Neural cell (in vitro differentiated cells): Measurements from ENCODE around the gene ZNF681. TPM values are rescaled to one million over a fixed set of nuclear protein-coding genes. Genes with fewer than 3 reads are reported as not detected.
"Not testable (repeated sequence)": the region's sequence is repeated elsewhere in the genome, so short reads cannot be mapped to it uniquely, and the experiment has no call there.

ENCODE experiments used
- H2AFZ ChIP-seq: fragments of 200-600, 300-800 bp; sonication (generic), shearing (Covaris generic); 2 replicates; pipeline ENCODE4 v1.6.0; 2014; ENCODE audit warnings: low read depth, mild to moderate bottlenecking, antibody characterized with exemption, low read length, moderate library complexity
- H3F3A ChIP-seq: fragments of 200-600 bp; shearing (Covaris generic); 2 replicates; pipeline ENCODE4 v1.6.1; 2016; ENCODE audit warnings: mild to moderate bottlenecking, moderate library complexity, mixed read lengths, antibody characterized with exemption, low read length; ENCODE audit not compliant: insufficient read depth, poor library complexity, severe bottlenecking
- H3K27ac ChIP-seq: fragments of 200-600, 300-800 bp; sonication (generic), shearing (Covaris generic); 2 replicates; pipeline ENCODE4 v1.5.1; 2014; ENCODE audit warnings: mild to moderate bottlenecking, low read length, moderate library complexity
- H3K27me3 ChIP-seq: fragments of 300-800, 200-600 bp; sonication (generic), shearing (Covaris generic); 2 replicates; pipeline ENCODE4 v1.6.0; 2014; ENCODE audit warnings: mild to moderate bottlenecking, low read depth, low read length, moderate library complexity; ENCODE audit not compliant: insufficient read depth
- H3K36me3 ChIP-seq: fragments of 300-800, 200-600 bp; sonication (generic), shearing (Covaris generic); 2 replicates; pipeline ENCODE4 v1.5.1; 2014; ENCODE audit warnings: mild to moderate bottlenecking, antibody characterized with exemption, low read length, moderate library complexity; ENCODE audit not compliant: insufficient read depth
- H3K4me2 ChIP-seq: fragments of 300-800, 200-600 bp; sonication (generic), shearing (Covaris generic); 2 replicates; pipeline ENCODE4 v1.6.0; 2014; ENCODE audit warnings: mild to moderate bottlenecking, low read length
- H3K4me3 ChIP-seq: fragments of 300-800, 200-600 bp; sonication (generic), shearing (Covaris generic); 2 replicates; pipeline ENCODE4 v1.5.1; 2014; ENCODE audit warnings: mild to moderate bottlenecking, low read length, moderate library complexity
- H3K79me2 ChIP-seq: fragments of 200-600 bp; shearing (Covaris generic); replicated peaks from 2 replicates; pipeline ENCODE4 v1.6.0; 2014; ENCODE audit warnings: mild to moderate bottlenecking, low read length, moderate library complexity; ENCODE audit not compliant: insufficient read depth
- H3K9ac ChIP-seq: fragments of 300-800, 200-600 bp; sonication (generic), shearing (Covaris generic); 2 replicates; pipeline ENCODE4 v1.6.1; 2016; ENCODE audit warnings: mild to moderate bottlenecking, low read length, mixed read lengths
- H3K9me2 ChIP-seq: fragments of 200-600 bp; shearing (Covaris generic); 2 replicates; pipeline ENCODE4 v1.6.1; 2016; ENCODE audit warnings: mild to moderate bottlenecking, low read length, mixed read lengths; ENCODE audit not compliant: insufficient read depth
- H3K9me3 ChIP-seq: fragments of 200-600, 300-800 bp; sonication (generic), shearing (Covaris generic); 2 replicates; pipeline ENCODE4 v1.6.1; 2016; ENCODE audit warnings: mild to moderate bottlenecking, mixed run types, low read length, moderate library complexity, mixed read lengths
- H4K20me1 ChIP-seq: fragments of 200-600 bp; shearing (Covaris generic); 2 replicates; pipeline ENCODE4 v1.6.1; 2016; ENCODE audit warnings: mild to moderate bottlenecking, mixed run types; ENCODE audit not compliant: insufficient read depth
- EP300 ChIP-seq: fragments of 450-650 bp; conservative IDR thresholded peaks from 2 replicates; pipeline ENCODE4 v1.6.1; 2014; ENCODE audit warnings: antibody characterized with exemption, mild to moderate bottlenecking, moderate library complexity; ENCODE audit not compliant: poor library complexity, severe bottlenecking
- EZH2 ChIP-seq: fragments of 200-600, 300-800 bp; shearing (Covaris generic), sonication (generic); IDR thresholded peaks from 2 replicates; pipeline ENCODE4 v1.6.1; 2014; ENCODE audit warnings: antibody characterized with exemption, low read length, borderline replicate concordance, mild to moderate bottlenecking; ENCODE audit not compliant: insufficient read depth, poor library complexity, severe bottlenecking
- MXI1 ChIP-seq: fragments of 450-650 bp; conservative IDR thresholded peaks from 2 replicates; pipeline ENCODE4 v1.6.1; 2014; ENCODE audit warnings: antibody characterized with exemption, mild to moderate bottlenecking; ENCODE audit not compliant: poor library complexity, severe bottlenecking
- POLR2AphosphoS5 ChIP-seq: IDR thresholded peaks from 2 replicates; pipeline ENCODE4 v1.6.1; 2012
- RAD21 ChIP-seq: fragments of 450-650 bp; conservative IDR thresholded peaks from 2 replicates; pipeline ENCODE4 v1.6.1; 2014; ENCODE audit warnings: antibody characterized with exemption, mild to moderate bottlenecking, moderate library complexity
- SMC3 ChIP-seq: fragments of 450-650 bp; conservative IDR thresholded peaks from 2 replicates; pipeline ENCODE4 v1.6.1; 2014; ENCODE audit warnings: antibody characterized with exemption, mild to moderate bottlenecking, moderate library complexity; ENCODE audit not compliant: poor library complexity
- TAF1 ChIP-seq: IDR thresholded peaks from 2 replicates; pipeline ENCODE4 v1.6.1; 2012; ENCODE audit warnings: low read depth
- polyA plus RNA-seq: library from polyadenylated mRNA; depleted of rRNA; stranded (reverse); fragments of >200 nt; gene quantifications from 2 replicates; pipeline ENCODE4 v1.2.3, GENCODE V29; 2014
- TF ChIP-seq, protein P1 (sequence below): IDR thresholded peaks from 2 replicates; pipeline ENCODE4 v1.6.1; 2012; ENCODE audit warnings: borderline replicate concordance
- TF ChIP-seq, protein P2 (sequence below): fragments of 450-650 bp; IDR thresholded peaks from 2 replicates; pipeline ENCODE4 v1.5.1; 2014; ENCODE audit warnings: antibody characterized with exemption, mild to moderate bottlenecking, moderate library complexity; ENCODE audit not compliant: poor library complexity, severe bottlenecking

Gene ZNF681
- polyA plus RNA-seq, 1 donor from 2014 or later = 3.2 TPM

DNA sequence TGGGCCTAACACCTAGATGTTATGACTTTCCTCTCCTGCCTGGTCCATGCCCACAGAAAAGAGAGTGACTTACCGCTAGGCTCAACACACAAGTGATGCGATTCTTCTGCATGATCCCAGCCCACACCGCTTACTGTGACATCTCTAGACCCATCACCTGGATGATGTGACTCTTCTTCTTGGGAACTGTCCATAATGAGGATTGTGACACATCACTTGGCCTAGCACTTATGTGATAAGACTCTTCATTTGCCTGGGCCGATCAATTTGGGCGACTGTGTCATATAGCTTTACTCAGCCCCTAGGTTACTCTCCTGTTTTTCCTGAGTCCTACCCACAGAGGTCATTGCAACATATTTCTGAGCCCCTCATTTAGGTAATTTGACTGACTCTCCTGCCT is 19.9 kb upstream of the ZNF681 start:
- Histone ChIP-seq H2AFZ (no peak overlapping the region), H3F3A (no peaks in the 10 kb centered on the region), H3K4me3 (no peak overlapping the region), H3K36me3 (no peaks in the 10 kb centered on the region), H3K27me3 (no peaks in the 10 kb centered on the region), H3K4me2 (no peak overlapping the region), H3K9me3 (peaks cover 3% of the 10 kb centered on the region), H3K79me2 (no peaks in the 10 kb centered on the region), H3K27ac (no peak overlapping the region), H3K9me2 (no peaks in the 10 kb centered on the region), H4K20me1 (no peaks in the 10 kb centered on the region), H3K9ac (no peak overlapping the region)
- TF ChIP-seq RAD21 (no peak), MXI1 (no peak), TAF1 (no peak), SMC3 (no peak), EP300 (no peak), EZH2 (no peak), POLR2AphosphoS5 (no peak)
- TF ChIP-seq, protein P1, sequence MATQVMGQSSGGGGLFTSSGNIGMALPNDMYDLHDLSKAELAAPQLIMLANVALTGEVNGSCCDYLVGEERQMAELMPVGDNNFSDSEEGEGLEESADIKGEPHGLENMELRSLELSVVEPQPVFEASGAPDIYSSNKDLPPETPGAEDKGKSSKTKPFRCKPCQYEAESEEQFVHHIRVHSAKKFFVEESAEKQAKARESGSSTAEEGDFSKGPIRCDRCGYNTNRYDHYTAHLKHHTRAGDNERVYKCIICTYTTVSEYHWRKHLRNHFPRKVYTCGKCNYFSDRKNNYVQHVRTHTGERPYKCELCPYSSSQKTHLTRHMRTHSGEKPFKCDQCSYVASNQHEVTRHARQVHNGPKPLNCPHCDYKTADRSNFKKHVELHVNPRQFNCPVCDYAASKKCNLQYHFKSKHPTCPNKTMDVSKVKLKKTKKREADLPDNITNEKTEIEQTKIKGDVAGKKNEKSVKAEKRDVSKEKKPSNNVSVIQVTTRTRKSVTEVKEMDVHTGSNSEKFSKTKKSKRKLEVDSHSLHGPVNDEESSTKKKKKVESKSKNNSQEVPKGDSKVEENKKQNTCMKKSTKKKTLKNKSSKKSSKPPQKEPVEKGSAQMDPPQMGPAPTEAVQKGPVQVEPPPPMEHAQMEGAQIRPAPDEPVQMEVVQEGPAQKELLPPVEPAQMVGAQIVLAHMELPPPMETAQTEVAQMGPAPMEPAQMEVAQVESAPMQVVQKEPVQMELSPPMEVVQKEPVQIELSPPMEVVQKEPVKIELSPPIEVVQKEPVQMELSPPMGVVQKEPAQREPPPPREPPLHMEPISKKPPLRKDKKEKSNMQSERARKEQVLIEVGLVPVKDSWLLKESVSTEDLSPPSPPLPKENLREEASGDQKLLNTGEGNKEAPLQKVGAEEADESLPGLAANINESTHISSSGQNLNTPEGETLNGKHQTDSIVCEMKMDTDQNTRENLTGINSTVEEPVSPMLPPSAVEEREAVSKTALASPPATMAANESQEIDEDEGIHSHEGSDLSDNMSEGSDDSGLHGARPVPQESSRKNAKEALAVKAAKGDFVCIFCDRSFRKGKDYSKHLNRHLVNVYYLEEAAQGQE = no peak
- TF ChIP-seq, protein P2, sequence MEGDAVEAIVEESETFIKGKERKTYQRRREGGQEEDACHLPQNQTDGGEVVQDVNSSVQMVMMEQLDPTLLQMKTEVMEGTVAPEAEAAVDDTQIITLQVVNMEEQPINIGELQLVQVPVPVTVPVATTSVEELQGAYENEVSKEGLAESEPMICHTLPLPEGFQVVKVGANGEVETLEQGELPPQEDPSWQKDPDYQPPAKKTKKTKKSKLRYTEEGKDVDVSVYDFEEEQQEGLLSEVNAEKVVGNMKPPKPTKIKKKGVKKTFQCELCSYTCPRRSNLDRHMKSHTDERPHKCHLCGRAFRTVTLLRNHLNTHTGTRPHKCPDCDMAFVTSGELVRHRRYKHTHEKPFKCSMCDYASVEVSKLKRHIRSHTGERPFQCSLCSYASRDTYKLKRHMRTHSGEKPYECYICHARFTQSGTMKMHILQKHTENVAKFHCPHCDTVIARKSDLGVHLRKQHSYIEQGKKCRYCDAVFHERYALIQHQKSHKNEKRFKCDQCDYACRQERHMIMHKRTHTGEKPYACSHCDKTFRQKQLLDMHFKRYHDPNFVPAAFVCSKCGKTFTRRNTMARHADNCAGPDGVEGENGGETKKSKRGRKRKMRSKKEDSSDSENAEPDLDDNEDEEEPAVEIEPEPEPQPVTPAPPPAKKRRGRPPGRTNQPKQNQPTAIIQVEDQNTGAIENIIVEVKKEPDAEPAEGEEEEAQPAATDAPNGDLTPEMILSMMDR = no peak

DNA sequence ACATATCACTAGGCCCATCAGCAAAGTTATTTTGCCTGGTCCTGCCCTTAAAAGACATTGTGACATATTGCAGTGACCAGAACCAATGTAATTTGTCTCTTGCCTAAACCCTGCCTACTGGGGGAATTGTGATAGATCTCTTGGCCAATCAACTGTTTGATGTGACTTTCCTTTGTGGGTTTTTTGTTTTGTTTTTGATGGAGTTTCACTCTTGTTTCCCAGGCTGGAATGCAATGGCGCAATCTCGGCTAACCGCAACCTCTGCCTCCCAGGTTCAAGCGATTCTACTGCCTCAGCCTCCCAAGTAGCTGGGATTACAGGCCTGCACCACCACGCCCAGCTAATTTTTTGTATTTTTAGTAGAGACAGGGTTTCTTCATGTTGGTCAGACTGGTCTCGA is 19.3 kb upstream of the ZNF681 start:
- not testable (repeated sequence) for H4K20me1 ChIP-seq, H3K79me2 ChIP-seq, H3F3A ChIP-seq, H3K36me3 ChIP-seq, H3K27me3 ChIP-seq, H3K9ac ChIP-seq, H3K9me3 ChIP-seq, H2AFZ ChIP-seq, H3K27ac ChIP-seq, H3K9me2 ChIP-seq, H3K4me3 ChIP-seq, H3K4me2 ChIP-seq

DNA sequence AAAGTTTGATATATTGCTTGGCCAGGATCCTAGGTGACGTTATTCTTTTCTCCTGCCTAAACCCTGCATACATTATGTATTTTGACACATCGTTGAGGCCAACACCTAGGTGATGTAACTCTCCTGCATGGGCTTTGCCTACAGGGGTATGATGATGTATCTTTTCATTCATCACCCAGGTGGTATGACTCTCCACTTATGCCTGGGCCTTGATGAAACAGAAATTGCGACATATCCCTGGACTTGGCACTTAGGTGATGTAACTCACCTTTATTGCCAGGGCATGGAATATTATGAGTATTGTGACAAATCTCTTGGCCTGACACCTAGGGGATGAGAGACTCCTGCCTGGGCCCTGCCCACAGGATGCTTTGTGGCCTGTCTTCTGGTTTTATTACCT is 18.5 kb upstream of the ZNF681 start:
- TF ChIP-seq POLR2AphosphoS5 (no peak), MXI1 (no peak), EZH2 (no peak), SMC3 (no peak), RAD21 (no peak), TAF1 (no peak), EP300 (no peak)
- TF ChIP-seq, protein P1 = no peak
- TF ChIP-seq, protein P2 = no peak
- Histone ChIP-seq H3K79me2 (no peaks in the 10 kb centered on the region), H3K9ac (no peak overlapping the region), H3F3A (no peaks in the 10 kb centered on the region), H3K4me3 (no peak overlapping the region), H3K9me2 (no peaks in the 10 kb centered on the region), H3K36me3 (no peaks in the 10 kb centered on the region), H3K4me2 (no peak overlapping the region), H4K20me1 (no peaks in the 10 kb centered on the region), H3K9me3 (peaks cover 3% of the 10 kb centered on the region), H2AFZ (no peak overlapping the region), H3K27me3 (no peaks in the 10 kb centered on the region), H3K27ac (no peak overlapping the region)
